NCI-H2107 treated with DMSO at 0.1 percent for 48 hours (cell line): ENCODE measurements around the gene PLCG2.
"Not testable (repeated sequence)": the region's sequence is repeated elsewhere in the genome, so short reads cannot be mapped to it uniquely, and the experiment has no call there.

ENCODE experiments used
- DNase-seq: peaks from one replicate; lab custom pipeline; 2025; ENCODE audit not compliant: unreplicated experiment; lab: John Stamatoyannopoulos, UW

The PLCG2 gene

GRCh38 chr16:81754858-81755257 is 24.2 kb upstream of the PLCG2 start:
- DNase-seq: no peak

GRCh38 chr16:81755915-81756614 is 23.0 kb upstream of the PLCG2 start:
- no peak for DNase-seq

DNA sequence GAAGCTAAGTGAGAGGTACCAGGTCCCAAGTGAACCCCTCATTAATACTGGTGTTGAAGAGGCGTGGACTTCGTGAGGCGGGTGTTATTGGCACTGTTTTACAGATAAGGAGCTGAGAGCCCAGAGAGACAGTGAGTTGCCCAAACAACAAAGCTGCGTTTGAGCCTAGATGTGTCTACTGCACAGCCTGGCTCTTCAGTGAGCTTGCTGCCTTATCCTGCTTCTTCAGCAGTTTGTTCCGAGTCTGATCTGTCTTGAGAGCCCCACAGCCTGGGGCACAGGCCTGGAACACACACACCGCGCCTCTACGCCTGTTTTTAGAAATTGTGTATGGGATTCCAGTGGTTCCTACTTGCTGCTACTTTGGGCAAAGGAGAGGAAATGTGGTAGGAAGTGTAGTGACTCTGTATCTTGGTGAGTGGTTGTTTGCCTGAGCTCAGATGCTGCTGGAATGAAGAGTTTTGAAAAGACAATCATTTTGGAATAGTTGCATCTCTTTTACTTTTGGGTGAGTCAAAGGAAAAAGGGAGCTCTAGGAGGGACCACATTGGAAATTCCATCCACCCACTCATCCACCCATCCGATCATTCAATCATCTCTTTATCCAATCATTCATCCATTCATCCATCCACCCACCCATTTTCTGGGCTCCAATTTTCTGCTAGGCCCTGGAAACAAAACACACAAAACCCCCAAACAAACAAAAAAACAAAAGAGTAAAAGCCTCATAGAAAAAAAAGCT is 22.3 kb upstream of the PLCG2 start:
- DNase-seq: no peak

- DNase-seq: no peak
These were observed 20.7 kb upstream of the PLCG2 start for GRCh38 chr16:81758376-81758775.

DNA sequence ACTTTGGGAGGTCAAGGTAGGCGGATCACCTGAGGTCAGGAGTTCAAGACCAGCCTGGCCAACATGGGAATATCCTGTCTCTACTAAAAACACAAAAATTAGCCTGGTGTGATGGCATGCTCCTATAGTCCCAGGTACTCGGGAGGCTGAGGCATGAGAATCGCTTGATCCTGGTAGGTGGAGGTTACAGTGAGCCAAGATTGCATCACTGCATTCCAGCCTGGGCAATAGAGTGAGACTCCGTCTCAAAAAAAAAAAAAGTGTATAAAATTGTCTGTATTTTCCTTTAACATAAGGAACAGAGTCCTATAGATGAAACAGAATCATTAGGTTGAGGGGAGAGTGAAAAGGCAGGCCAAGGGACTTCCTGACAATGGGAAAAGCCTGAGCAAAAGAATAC is 16.8 kb upstream of the PLCG2 start:
- DNase-seq: not testable (repeated sequence)

- no peak for DNase-seq
These were observed 13.8 kb upstream of the PLCG2 start for GRCh38 chr16:81765111-81765919.

DNA sequence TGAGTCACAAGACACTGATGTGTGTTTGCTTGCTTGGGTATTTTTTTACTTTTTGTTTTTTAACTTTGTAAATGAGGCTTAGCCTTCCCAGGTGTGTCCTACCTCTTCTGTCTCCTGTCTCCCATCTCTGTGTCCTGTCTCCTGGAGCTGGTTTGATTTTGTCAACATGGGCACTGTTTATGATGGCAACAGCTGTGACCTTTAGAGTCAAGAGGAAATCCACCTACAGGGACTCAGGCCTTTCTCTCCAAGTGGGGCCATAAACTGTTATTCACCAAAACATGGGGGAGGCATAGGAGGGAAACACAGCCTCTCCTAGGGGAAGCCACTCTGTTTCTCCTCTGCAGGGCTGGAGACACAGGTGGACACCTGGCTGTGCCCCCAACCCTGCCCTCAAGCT is 13.1 kb upstream of the PLCG2 start:
- no peak for DNase-seq

DNA sequence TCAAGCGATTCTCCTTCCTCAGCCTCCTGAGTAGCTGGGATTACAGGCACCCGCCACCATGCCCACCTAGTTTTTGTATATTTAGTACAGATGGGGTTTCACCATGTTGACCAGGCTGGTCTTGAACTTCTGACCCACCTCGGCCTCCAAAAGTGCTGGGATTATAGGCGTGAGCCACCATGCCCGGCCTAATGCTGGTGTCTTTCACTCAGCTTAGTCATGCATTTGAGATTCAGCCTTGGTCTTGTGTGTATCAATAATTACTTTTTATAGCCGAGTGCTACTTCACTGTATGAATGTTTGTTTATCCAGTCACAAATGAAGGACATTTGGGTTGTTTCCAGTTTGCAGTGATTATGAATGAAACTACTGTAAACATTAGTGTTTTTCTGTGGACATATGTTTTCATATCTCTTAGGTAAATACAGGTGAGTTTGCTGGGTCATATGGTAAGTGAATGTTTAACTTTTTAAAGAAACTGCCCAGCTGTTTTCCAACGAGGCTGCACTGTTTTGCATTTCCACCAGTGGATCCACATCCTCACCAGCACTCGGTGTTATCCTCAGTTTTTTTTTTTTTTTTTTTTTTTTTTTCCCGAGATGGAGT is 11.0 kb upstream of the PLCG2 start:
- DNase-seq: no peak

DNA sequence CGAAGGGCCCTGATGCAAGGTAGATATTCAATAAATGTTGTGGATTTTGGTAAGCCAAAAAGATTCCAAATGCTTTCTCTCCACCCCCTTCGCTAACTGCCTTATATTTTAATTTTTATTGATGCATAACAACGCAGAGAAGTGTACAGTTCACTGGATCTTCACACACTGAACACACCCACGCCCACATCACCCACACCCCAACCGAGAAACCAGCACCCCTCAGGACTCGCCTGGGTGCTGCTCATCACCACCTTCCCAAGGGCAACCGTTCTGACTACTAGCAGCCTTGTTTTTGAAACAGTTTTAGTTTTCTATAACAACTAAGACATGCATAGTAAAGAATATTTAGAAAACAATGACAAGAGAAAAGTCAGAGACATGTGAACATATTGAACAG is 9.1 kb upstream of the PLCG2 start:
- DNase-seq: no peak

- no peak for DNase-seq
These were observed 4.7 kb upstream of the PLCG2 start for GRCh38 chr16:81774348-81774747.

DNA sequence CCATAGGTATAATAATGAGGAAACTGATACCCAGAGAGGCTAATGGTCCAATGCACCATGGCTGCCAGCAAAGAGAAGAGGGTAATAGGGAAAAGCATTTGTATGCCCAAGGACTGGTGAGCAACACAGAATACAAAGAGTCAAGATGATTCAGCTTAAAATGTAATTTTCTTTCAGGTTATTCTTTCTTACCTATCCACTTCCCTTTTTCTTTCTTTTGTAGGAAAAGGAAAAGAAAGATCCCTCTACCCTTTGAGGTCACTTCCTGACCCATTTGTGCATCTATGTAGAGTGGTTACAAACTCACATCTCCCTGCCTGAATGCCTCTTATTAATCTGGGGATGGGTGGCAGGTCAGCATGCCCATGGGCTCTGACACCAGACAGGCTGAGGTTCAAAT is 3.5 kb upstream of the PLCG2 start:
- DNase-seq: no peak

GRCh38 chr16:81778231-81778630 is 860 bp upstream of the PLCG2 start:
- no peak for DNase-seq

- DNase-seq: no peak
These were observed 637 bp downstream of the PLCG2 start for GRCh38 chr16:81779536-81780320.

GRCh38 chr16:81780350-81780749 is 1.3 kb downstream of the PLCG2 start:
- no peak for DNase-seq

DNA sequence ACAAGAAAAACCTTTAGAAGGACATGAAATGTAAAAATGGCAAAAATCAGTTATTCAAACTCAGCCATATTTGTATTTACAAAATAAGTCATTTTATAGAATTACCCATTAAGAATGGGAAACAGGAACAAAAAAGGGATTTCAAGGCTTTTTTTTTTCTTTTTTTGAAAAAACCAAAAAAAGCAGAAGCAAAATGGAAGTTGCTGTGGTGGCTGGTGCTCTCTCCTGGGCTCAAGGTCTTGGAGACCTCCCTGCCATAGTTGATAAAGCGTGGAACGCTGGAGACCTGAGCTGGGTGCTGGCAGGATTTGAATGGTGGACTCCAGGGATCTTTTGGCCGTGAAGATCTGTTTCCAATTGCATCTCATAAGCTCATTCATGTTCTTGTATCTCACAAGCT is 3.1 kb downstream of the PLCG2 start:
- no peak for DNase-seq

DNA sequence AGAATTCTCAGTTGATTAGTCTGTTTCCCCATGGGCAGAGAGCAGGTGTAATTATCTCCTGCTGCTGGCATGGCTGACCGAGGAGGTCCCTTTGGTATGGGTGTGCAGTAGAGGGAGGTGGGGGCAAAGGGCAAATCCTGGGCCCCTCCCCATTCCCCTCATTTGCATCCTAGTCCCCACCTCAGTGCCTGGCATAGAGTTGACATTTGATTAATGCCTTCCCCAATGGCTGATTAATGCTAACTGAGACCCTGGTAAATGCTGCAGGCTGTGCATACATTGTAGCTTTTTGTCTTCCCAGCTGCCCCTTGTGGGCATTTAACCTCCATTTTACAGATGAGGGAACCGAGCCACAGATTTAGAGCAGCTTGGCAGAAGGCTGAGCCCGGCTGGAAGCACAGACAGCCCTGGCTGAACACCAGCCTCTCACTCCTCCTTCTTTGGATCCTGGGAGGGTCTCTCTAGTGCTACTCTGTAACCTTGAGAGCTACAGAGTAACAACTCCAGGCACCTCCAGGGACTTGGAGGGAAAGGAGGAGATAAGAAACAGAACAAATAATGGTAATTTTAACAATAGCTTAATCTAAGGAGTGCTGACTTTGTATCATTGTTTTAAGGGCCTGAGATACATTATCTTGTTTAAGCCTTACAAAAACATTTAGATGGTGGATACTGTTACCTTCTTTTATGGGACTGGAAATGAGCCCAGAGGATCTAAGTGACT is 5.1 kb downstream of the PLCG2 start:
- DNase-seq: no peak

DNA sequence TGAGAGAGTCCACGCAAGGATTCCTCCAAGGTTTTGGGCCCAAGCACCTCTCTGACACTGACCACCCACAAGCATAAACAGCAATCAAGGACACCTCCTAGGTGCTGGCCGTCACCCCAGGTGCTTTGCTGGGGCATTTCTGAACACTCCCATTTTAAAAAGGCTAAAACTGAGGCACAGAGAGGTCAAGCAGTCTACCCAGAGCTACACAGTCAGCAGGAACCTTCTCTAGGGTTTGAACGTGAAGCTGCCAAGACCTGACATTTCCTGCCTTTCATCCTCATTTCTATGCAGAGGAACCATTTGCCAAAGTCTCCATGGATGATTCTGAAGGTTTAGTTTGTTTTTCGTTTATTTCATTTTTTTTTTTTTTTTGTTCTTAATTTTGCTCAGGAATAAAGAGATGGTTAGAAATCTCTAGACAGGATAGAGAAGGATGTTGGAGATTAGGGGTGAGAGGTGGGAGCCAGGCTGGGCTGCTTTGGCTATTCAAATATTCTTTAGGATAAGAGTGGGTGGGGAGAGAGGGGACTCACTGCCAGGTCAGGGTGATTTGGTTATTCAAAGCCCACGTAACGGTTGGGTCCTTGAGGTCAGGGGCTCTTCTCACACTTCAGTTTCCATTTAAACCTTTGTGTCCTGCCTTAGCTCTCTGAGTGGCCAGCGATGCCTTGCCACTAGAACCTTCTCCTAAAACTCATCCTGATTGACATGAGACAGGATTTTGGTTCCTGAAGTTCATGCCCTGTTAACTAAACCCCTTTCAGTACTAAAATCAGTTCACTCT is 6.2 kb downstream of the PLCG2 start:
- no peak for DNase-seq

GRCh38 chr16:81786321-81786720 is 7.2 kb downstream of the PLCG2 start:
- DNase-seq: no peak

DNA sequence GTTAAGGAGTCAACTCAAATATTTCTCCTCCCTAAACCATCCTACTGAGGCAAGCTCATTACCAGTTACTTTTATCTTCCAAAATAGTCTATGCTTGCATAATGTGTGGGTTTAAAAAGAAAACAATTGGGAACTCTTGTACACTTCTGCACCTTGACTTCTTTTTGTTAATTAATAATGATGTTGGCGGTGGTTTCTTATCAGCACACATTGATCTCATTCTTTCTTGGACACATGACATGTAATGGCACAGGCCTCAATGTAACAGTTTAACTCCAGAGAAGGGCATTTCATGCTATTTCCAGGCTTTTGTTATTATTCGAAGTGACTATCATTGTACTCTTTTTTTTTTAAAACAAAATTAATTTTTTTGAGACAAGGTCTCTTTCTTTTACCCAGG is 7.8 kb downstream of the PLCG2 start:
- no peak for DNase-seq
